Stimulated activated CD4-positive, alpha-beta T cell treated with anti-CD3 and anti-CD28 coated beads, TNF-alpha, amount 100 ng/mL, for 1 hour (primary cell): ENCODE results near the gene PLXNA3.
A peak's percentile ranks its signal among the peaks of the same experiment; 100 is the strongest.
"Not testable (repeated sequence)": the region's sequence is repeated elsewhere in the genome, so short reads cannot be mapped to it uniquely, and the experiment has no call there.

Experiments used
- DNase-seq, 3 donors: peaks; one replicate each; pipeline ENCODE4 v3.0.0-alpha.2; 2020; ENCODE audit warnings: low read depth in 3 of 3, low spot score in 1 of 3

The PLXNA3 gene

GRCh38 chrX:154478728-154479622 lies 20.9 kb downstream of the PLXNA3 start, which contains the start of gene LAGE3:
LAGE3 (minus strand) TSS chrX:154479281; CDS start chrX:154478915, 366 bp downstream.
- DNase-seq = peak; percentile 79 to 91 (median 85)

- no peak for DNase-seq
Measured at GRCh38 chrX:154481195-154481594, 23.1 kb downstream of the PLXNA3 start.

GRCh38 chrX:154481911-154482601 lies 24.0 kb downstream of the PLXNA3 start:
- DNase-seq = no peak

DNA sequence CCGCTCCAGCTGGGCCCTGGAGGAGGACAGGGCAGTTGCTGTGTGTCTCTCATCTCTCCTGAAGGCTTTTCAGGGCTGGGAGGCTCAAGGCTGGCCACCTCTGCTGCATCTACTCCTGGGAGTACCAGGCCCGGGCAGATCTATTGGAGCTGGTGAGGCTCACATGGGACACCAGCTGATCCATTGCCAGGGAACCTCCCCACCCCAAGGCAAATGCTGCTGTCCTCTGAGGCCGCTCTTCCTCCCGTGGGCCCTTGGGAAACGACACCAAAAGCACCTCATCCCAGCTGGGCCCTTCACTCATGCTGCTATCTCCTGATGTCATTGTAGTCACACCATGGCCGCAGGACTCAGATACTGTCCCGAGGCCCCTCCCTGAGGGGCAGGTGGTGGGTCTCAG lies 24.7 kb downstream of the PLXNA3 start:
- no peak for DNase-seq

GRCh38 chrX:154483325-154483724 lies 25.2 kb downstream of the PLXNA3 start:
- DNase-seq = no peak

DNA sequence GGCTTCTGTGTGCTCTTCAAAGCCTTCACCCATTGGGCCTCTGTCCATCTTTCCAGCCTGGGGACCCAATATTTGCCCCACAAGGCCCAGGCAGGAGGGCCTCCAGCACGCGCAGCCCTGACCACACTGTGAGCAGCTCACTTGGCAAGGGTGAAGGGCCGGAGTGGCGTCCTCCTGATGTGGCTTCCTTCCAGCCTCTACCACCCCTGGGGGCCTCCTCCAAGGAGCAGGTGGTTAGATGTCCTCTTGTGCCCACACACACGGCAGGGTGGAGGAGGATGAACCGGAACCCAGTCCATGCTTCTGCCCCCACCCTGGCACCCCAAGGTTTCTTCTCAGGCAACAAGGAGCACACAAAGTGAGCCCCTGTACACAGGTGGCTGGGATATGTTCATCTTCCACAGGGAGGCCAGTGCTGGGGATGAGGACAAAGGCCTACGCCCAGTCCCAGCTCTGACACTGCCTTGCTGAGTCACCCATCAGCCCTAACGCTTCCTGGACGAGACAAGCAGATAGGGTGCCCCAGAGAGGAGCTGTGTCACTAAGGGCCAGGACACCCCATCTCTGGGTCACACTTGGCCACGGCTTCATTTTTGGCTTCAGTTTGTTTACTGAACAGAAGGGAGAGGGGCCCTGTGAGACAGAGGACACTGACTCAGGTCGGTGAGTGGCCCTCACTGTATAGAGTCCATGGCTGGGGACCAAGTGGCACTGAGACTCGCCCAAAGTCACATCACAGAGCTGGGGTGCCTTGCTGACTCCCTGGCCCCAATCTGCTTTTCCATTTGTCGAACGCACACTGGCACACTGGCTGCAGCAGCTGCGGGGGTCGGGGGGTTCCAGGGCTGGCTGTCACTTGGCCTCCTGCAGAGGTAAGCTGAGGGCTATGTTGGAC lies 26.4 kb downstream of the PLXNA3 start:
- DNase-seq = no peak

DNA sequence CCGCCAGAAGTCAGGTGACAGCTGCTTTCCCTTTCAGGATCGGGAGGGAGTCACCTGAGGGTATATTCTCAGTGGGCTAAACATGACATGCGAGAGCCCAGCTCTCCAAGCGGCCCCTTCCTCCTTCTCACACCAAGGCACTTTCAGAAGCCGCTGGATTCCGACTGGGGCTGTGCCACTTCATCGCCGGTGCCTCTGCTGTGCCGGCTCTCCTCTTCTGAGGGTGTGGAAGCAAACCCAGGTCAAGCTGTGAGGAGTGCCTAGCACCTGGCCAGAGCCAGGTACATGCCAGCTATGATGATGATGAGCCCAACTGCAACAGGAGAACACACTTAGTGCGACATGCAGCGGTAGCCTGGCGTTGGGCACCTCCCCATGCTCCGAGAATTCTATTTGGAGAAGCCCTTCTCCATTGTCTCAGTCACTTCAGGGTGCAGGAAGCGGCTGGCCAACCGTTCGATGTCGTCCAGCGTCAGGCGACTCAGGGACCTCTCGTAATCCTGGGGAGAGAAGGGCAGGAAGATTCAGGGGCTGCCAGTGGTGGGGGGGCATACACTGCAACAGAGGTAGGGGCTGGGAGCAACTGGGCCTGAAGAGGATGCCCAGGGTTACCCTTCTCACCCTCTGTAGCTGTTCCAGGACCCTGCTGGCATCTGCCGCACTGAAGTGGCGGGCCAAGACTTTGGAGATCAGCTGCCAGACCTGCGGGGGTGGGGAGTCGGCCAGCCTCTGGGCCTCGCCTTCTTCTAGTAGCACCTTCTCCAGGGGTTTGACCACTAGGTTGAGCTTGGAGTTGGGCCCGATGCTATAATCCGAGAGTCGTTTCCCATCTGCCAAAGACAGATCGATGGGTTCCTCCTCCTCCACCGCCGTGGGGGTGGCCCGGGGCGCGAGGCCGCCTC lies 27.3 kb downstream of the PLXNA3 start:
- no peak for DNase-seq

- DNase-seq = no peak
Measured at GRCh38 chrX:154486052-154486395, 27.9 kb downstream of the PLXNA3 start.

DNA sequence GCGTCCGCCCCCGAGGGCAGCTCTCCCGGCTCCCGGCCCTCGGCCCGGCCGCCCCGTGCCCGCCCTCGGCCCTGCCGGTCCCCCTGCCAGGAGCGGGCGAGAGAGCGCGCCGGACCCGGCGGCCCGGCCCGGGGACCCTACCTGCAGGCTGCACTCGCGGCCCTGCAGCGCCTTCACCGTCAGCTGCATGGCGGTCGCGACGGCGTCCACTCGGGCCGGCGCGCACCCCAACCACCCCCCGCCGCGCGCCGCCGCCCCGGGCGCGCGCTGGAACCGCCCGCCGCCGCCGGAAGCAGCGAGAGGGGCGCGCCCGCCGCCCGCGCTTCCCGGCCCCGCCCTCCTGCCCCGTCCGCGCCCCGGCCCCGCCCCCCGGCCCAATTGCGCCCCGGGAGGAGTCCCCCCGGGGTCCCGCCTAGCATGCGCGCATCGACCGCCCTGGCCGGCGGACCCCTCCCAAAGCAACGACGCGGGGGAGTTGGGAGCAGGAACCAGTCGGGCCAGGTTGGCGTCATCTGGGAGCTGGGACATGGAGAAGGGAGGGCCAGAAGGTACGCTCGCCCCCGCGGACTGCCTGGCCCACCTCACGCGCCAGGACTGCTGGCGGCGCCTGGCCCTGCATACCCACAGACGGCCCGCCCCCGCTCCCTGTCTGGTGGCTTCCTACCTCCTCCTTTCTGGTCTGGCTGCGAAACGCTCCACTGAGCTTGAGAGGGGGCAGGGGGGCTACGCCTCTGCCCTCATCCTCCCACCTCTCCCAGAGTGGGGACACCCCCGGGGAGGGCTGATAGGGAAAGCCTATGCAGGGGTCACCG lies 28.5 kb downstream of the PLXNA3 start, which contains the start of gene UBL4A:
Gene UBL4A (minus strand): TSS at position 220 of the 812 bp plus-strand sequence. CDS start 31 bp downstream, at position 189.
- DNase-seq = peak in 1 of 3 donors; percentile 42

DNA sequence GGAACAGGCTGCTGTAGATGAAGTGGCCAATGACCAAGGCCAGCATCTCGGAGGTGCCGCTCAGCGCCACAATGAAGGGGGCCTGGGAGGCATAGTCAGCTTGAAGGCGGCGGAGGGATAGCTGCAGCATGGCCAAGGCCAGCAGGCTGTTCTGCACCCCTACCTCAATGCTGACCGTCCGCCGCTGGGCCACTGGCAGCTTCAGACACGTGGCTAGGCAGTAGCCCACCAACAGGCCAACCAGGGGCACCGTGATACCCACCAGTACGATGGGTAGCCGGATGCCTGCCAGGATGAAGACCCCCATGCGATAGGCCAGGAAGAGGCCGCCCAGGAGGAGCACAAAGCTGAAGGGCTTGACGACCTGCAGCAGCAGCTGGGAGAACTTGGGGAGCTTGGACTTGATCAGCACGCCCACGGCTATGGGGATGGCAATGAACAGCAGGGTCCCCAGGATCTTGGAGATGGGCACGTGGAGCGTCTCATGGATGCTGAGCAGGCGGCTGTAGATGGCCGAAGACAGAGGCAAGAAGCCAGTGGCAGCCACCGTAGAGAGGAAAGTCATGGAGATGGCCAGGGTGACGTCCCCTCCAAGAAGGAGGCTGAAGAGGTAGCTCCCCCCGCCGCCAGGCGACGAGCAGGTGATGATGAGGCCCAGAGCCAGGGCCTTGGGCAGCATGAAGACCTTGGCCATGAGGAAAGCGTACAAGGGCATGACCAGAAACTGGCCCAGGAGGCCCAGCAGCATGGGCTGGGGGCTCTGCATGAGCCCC lies 29.6 kb downstream of the PLXNA3 start:
- no peak for DNase-seq

DNA sequence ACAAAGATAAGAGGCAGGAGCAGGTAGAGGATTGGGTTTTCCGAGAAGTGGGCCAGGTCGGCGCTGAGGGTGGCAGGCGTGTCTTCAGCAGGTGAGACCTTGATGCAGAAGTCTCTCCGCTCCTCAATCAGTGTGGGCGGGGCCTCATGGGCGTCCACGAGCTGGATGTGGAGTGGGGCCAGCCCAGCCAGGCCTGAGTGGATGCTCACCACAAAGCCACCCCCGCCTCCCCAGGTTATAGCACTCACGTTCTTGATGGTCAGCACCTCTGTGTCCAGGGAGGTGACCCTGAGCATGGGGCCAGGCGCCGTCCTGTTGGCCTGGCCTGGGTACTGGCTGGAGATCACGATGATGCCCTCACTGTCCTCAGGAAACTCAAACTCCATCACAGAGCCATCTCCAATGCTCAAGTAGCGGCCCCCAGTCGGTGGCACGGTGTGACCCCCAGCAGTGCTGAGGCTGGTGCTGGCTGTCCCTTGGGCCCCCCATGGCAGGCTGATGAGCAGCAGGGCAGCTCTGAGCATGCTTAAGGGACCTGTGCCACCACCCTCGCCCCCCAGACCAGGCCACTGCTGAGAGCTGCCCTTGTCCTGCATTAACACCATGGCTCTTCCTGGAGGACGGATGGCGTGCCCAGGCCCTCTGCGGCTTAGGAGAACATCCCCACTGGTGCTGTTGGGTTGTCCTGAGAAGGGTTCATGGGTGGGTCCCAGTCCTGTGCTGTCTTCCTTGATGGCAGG lies 30.4 kb downstream of the PLXNA3 start:
- DNase-seq = no peak

- no peak for DNase-seq
Measured at GRCh38 chrX:154489182-154489581, 31.1 kb downstream of the PLXNA3 start.

- DNase-seq = no peak
Measured at GRCh38 chrX:154490021-154490413, 31.9 kb downstream of the PLXNA3 start.

DNA sequence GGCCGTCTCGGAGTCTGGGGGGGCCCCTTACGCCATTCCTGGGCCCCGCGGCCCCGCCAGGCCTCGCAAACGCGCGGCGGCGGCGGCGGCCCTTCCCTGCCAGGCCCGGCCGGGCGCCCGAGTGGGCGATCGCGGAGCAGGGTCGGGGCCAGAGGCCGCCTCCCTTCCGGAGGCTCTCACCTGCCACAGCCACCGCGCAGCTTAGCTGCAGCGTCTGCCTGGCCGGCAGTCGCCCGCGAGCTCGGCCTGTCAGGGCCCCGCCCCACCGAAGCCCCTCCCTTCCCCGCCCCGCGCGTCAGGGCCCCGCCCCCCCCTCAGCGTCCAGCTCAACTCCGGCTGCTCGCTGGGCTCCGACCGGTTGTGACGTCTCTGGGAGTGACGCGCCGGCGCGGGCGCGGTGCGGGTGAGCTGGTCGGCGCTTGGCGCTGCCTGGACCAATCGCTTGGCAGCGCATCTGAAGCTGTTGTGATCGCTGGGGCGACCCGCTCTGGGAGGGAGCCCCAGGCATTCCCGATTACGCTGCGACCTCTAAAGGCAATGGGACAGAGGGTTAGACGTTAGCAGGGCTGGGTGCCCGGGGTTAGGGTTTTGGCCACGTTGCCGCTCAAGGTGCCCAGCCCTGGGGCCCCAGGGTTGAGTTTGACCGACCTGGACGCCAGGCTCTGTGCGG lies 32.5 kb downstream of the PLXNA3 start, which contains the start of gene SLC10A3:
Gene SLC10A3 (minus strand): TSS at position 216 of the 670 bp plus-strand sequence. CDS start 1,689 bp downstream, outside the sequence.
- peak; percentile 65 to 71 (median 70) for DNase-seq

- DNase-seq = no peak
Measured at GRCh38 chrX:154494715-154495114, 36.6 kb downstream of the PLXNA3 start.

DNA sequence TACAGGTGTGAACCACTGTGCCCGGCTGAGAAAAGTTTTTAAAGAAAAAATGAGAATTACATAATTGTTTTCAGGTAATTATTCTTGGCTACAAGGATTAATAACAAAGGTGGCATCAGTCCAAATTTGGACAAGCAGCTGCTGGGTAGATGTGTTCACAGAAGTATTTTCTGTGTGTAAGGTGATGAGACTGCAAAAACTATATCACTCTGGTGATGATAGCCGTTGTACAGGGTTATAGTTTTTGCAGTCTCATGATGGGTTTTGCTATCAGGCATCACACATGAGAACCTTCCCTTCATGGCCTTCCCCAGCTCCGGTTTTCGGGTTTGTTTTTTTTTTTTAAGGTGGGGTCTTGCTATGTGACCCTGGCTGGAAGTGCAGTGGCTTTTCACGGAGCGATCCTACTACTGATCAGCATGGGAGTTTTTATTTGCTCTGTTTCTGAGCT lies 37.4 kb downstream of the PLXNA3 start:
- no peak for DNase-seq

- DNase-seq = not testable (repeated sequence)
Measured at GRCh38 chrX:154496591-154497137, 38.6 kb downstream of the PLXNA3 start.
